ENCODE measurements around the gene ANTXR1. TPM values are rescaled to one million over a fixed set of nuclear protein-coding genes. Genes with fewer than 3 reads are reported as not detected.

The ANTXR1 gene
- total and polyA plus RNA-seq, 2 experiments from 2014 or later = 24.0 to 36.0 TPM

Other genes with a start within 250 kb of the ANTXR1 start
- 0.46 and 0.95 TPM in 2 replicates for gene BMP10, start 141.8 kb upstream of the ANTXR1 start, total RNA-seq
- gene BMP10, start 141.8 kb upstream of the ANTXR1 start, polyA plus RNA-seq = 0.35 and 1.2 TPM in 2 replicates
- not detected in 2 replicates for gene GKN2, start 60.3 kb upstream of the ANTXR1 start, total RNA-seq
- gene GKN2, start 60.3 kb upstream of the ANTXR1 start, polyA plus RNA-seq = not detected in 2 replicates
- gene GKN1, start 38.5 kb upstream of the ANTXR1 start, total RNA-seq = not detected in 2 replicates
- not detected in 2 replicates for gene GKN1, start 38.5 kb upstream of the ANTXR1 start, polyA plus RNA-seq